Measurements from ENCODE around the gene OARD1. TPM values are rescaled to one million over a fixed set of nuclear protein-coding genes. Genes with fewer than 3 reads are reported as not detected.

OARD1 gene
- polyA plus RNA-seq, 1 experiment = 3.4 TPM

DNA sequence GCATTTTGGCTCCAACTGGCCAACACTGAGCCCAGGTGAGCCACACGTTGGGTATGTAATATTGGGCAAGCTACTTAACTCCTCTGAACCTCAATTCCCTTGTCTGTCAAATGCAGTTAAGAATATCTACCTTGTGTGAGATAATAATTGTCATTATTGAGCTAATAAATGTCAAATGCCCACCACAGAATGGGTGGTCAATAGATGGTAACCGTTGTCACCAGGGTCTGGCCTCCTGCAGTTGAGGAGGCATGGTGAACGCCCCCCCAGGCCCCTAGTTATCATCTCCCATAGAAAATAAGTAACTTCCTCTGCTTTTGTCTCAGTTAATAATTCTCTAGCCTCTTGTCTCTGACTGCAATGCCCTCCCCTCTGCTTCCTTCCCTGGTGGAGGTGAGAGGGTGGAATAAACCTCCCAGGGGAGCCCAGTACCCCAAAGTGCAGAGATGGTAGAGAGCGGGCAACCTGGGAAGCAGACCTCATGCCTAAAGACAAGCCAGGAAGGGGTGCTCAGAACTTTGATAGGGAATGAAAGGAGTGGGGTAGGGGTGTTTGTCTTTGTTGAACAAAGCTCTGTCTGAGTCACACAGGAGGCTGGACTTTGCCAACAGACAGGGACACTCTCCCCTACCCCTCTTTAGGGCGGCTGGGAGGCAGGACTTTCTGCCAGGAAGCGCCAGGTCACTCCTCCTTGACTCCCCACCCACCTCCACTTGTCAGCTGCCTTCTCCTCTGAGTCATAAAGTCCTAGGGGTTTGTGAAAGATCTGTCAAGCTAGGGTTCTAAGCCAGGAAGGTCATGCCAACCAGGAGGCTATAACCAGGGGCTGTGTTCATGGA is 31.8 kb downstream of the OARD1 start:
- Histone ChIP-seq H3K4me3 (ENCODE audit: low read depth, low read length) (no peak overlapping the region), H3K36me3 (ENCODE audit: control insufficient read depth, insufficient read depth, low read length) (no peaks in the 10 kb centered on the region), H3K27me3 (ENCODE audit: control insufficient read depth, insufficient read depth, low read length) (peaks cover 3% of the 10 kb centered on the region; the same call in 1 of the 2 replicates)
- no peak for TF ChIP-seq CTCF (IDR thresholded peaks at IDR 0.05; ENCODE audit: insufficient read depth, low read depth, low read length)
- POLR2A ChIA-PET = no interaction called here
- DNase-seq (ENCODE audit: low read depth) = no peak
- CTCF ChIA-PET = interaction anchor here (0.6 to 6.4 kb wide), 17 partner anchors 9 to 1487 kb away, joined by 3 to 68 read pairs (median 6); partner anchors contain the start of gene APOBEC2

DNA sequence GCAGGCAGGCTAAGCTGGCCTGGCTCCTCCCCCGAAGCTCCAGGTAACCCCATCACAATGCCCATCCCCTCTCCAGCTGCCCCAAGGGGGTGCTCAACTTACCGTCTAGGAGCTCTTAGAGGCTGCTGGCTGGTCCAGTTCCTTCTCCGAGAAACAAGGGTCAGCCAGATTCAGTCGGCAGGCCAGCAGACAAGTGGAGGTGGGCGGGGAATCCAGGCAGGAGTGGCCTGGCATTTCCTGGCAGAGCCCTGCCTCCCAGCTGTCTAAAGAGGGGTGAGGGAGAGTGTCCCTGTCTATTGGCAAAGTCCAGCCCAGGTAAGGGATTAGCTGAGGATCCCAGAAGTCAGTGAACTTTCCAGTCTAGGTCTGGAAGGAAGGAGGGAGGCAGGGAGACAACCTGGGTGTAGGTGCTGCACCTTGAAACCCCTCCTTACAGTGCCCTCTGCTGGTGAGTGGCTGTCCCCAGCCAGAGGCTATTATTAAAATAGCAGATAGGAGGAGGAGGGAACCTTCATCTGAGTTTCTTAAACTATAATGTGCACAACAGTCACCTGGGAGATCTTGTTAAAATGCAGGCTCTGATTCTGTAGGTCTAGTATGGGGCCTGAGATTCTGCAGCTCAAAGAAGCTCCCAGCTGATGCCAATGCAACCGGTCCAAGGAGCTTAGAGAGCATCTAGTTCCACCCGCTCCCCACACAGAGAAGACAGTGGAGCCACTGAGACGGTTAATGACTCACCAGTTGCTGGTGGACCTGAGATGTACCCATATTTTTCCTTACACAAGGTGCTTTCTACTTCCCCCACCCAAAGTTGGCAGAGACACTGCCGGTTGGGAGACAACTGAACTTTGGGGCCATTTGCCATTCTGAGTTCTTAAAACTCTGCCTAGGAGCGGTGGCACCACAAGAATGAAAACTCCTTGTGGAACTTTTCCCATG is 32.8 kb downstream of the OARD1 start, which contains the start of gene UNC5CL:
UNC5CL (minus strand) TSS at position 162 of the 939 bp plus-strand sequence. CDS start 4,147 bp downstream, outside the sequence.
- DNase-seq (ENCODE audit: low read depth) = no peak
- TF ChIP-seq CTCF (IDR thresholded peaks at IDR 0.05; ENCODE audit: insufficient read depth, low read depth, low read length) = peak; percentile 74
- POLR2A ChIA-PET = no interaction called here

GRCh38 chr6:41038205-41038604 is 34.0 kb downstream of the OARD1 start:
- no peak for TF ChIP-seq CTCF (IDR thresholded peaks at IDR 0.05; ENCODE audit: insufficient read depth, low read depth, low read length)
- Histone ChIP-seq H3K27me3 (ENCODE audit: control insufficient read depth, insufficient read depth, low read length) (peaks cover 3% of the 10 kb centered on the region; the same call in 1 of the 2 replicates), H3K4me3 (ENCODE audit: low read depth, low read length) (no peak overlapping the region), H3K36me3 (ENCODE audit: control insufficient read depth, insufficient read depth, low read length) (no peaks in the 10 kb centered on the region)
- no peak for DNase-seq (ENCODE audit: low read depth)
- CTCF ChIA-PET = interaction anchor here (0.8 to 6.4 kb wide), 10 partner anchors 9 to 142 kb away, joined by 3 to 68 read pairs (median 8); partner anchors contain the start of gene APOBEC2
- POLR2A ChIA-PET = no interaction called here

More for the DNA sequence above, 32.8 kb downstream of the OARD1 start, which contains the start of gene UNC5CL:
- CTCF ChIA-PET = interaction anchor here (0.6 to 6.4 kb wide), 18 partner anchors 10 to 1678 kb away, joined by 3 to 68 read pairs (median 6); partner anchors contain the start of gene APOBEC2
- Histone ChIP-seq H3K4me3 (ENCODE audit: low read depth, low read length) (no peak within 1 kb of the TSS), H3K36me3 (ENCODE audit: control insufficient read depth, insufficient read depth, low read length) (no peaks in the 10 kb centered on the region), H3K27me3 (ENCODE audit: control insufficient read depth, insufficient read depth, low read length) (peaks cover 3% of the 10 kb centered on the region; the same call in 1 of the 2 replicates)

GRCh38 chr6:41037107-41037900 is 34.9 kb downstream of the OARD1 start:
- Histone ChIP-seq H3K27me3 (ENCODE audit: control insufficient read depth, insufficient read depth, low read length) (peaks cover 3% of the 10 kb centered on the region; the same call in 1 of the 2 replicates), H3K36me3 (ENCODE audit: control insufficient read depth, insufficient read depth, low read length) (no peaks in the 10 kb centered on the region), H3K4me3 (ENCODE audit: low read depth, low read length) (no peak overlapping the region)
- ChIA-PET CTCF (interaction anchor here (0.8 to 2.5 kb wide), 9 partner anchors 9 to 143 kb away, joined by 3 to 15 read pairs (median 5); no protein-coding TSS in a partner anchor), POLR2A (no interaction called here)
- DNase-seq (ENCODE audit: low read depth) = no peak
- TF ChIP-seq CTCF (IDR thresholded peaks at IDR 0.05; ENCODE audit: insufficient read depth, low read depth, low read length) = no peak

All from BJ (cell line).